Activated T-cell treated with anti-CD3 and anti-CD28 coated beads, Interleukin-2, amount 50 U/mL, for 4 hours (primary cell): ENCODE data around the gene BNIP2. TPM values are rescaled to one million over a fixed set of nuclear protein-coding genes. Genes with fewer than 3 reads are reported as not detected.
A peak's percentile ranks its signal among the peaks of the same experiment; 100 is the strongest.
"Not testable (repeated sequence)": the region's sequence is repeated elsewhere in the genome, so short reads cannot be mapped to it uniquely, and the experiment has no call there.

Experiments used
- ATAC-seq, 2 donors: fragments of 200-7000 bp; cut with Tn5 transposase; one replicate each; pipeline ENCODE4 v1.10.0; 2021
- DNase-seq: peaks from one replicate; pipeline ENCODE4 v3.0.0-alpha.2; 2020
- H3K27me3 Mint-ChIP-seq: one replicate; pipeline ENCODE4 v1.8.0; 2021; ENCODE audit warnings: low read depth, mixed read lengths
- H3K36me3 Mint-ChIP-seq: one replicate; pipeline ENCODE4 v1.8.0; 2022; ENCODE audit warnings: mixed read lengths; ENCODE audit not compliant: insufficient read depth
- H3K4me1 Mint-ChIP-seq: one replicate; pipeline ENCODE4 v1.8.0; 2021; ENCODE audit warnings: low read depth, mixed read lengths
- H3K4me3 Mint-ChIP-seq: one replicate; pipeline ENCODE4 v1.8.0; 2021; ENCODE audit warnings: mild to moderate bottlenecking, moderate library complexity, mixed read lengths
- H3K9me3 Mint-ChIP-seq: one replicate; pipeline ENCODE4 v1.8.0; 2021; ENCODE audit warnings: mixed read lengths
- total RNA-seq, 3 donors: library from RNA; stranded (reverse); gene quantifications; one replicate each; pipeline ENCODE4 v1.2.1, GENCODE V29; 2021

The BNIP2 gene
- total RNA-seq, 3 donors from 2014 or later, result 55.6 to 66.3 (median 56.3) TPM

DNA sequence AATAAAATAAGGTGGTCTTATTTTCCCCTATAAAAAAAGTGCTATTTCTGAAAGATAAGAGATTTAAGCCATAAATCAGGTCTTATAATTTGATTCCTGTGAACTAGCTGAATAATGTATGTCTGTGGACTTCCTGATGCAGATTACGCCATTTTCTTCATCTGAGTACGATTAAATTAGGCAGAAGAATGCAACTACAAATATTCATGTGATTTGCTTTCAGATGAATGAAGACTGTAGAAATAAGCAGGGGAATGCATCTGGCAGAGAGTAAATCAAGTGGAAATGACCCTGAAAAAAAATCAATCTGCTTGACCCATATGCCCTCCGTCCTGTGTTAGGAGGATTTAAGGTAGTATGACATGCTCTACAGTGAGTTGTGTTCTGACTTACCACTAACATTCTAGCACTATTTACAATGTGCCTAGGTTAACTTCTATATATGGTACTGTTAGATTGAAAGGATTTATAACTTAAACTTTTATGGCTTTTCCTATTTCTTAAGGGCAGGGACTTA lies 14.7 kb downstream of the BNIP2 start:
- Mint-ChIP-seq H3K9me3 (no peaks in the 10 kb centered on the region), H3K36me3 (peaks cover 38% of the 10 kb centered on the region), H3K4me3 (no peak overlapping the region), H3K4me1 (peaks cover 4% of the 10 kb centered on the region), H3K27me3 (no peaks in the 10 kb centered on the region)
- no peak for DNase-seq
- ATAC-seq, result no peak

DNA sequence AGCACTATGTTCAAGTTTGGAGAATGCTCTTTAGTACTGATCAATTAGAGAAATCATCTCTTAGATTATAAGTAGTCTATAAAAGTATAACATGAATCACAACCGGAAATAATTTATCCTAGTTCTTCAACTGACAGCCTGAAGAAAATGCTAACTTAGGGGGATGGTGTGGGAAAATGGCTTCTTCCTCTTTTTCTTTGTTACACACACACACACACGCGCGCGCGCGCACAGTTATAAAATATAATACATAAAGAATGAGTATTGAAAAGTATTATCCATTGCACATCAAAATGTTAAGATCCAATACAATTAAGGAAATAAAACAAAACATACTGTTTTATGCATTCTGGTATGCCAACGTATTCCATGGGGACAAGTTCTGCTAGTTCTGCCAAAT lies 20.6 kb downstream of the BNIP2 start:
- ATAC-seq, result no peak
- Mint-ChIP-seq H3K4me1 (no peaks in the 10 kb centered on the region), H3K4me3 (no peak overlapping the region), H3K27me3 (no peaks in the 10 kb centered on the region), H3K36me3 (peaks cover 28% of the 10 kb centered on the region), H3K9me3 (no peaks in the 10 kb centered on the region)
- DNase-seq, result no peak

- H3K36me3 Mint-ChIP-seq, result peaks cover 18% of the 10 kb centered on the region
- no peaks in the 10 kb centered on the region for H3K9me3 Mint-ChIP-seq
- DNase-seq (no peak), ATAC-seq (no peak)
- no peak overlapping the region for H3K4me3 Mint-ChIP-seq
- H3K4me1 Mint-ChIP-seq, result peaks cover 6% of the 10 kb centered on the region
- H3K27me3 Mint-ChIP-seq, result no peaks in the 10 kb centered on the region
Observed at GRCh38 chr15:59662260-59662659, 26.9 kb downstream of the BNIP2 start.

DNA sequence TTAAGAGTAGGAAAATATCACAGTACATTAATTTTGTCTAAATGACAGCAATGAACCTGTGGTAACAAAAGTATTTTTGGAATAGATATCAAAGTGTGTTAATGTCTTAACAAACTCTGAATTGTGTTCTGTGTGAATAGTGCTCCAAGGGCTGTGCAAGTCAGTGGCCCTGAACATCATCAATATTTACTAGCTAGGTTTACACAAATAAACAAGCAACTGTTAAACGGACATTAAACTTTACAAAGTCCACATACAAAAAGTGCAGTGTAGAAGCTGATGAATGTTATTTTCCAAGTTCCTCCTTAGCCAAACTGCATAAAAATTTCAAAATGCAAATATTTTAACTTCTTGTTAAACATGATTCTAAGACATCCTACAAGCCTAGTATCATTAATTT lies 29.8 kb downstream of the BNIP2 start:
- Mint-ChIP-seq H3K27me3 (no peaks in the 10 kb centered on the region), H3K36me3 (peaks cover 14% of the 10 kb centered on the region), H3K9me3 (no peaks in the 10 kb centered on the region), H3K4me3 (no peak overlapping the region), H3K4me1 (peaks cover 6% of the 10 kb centered on the region)
- ATAC-seq (no peak), DNase-seq (no peak)

DNA sequence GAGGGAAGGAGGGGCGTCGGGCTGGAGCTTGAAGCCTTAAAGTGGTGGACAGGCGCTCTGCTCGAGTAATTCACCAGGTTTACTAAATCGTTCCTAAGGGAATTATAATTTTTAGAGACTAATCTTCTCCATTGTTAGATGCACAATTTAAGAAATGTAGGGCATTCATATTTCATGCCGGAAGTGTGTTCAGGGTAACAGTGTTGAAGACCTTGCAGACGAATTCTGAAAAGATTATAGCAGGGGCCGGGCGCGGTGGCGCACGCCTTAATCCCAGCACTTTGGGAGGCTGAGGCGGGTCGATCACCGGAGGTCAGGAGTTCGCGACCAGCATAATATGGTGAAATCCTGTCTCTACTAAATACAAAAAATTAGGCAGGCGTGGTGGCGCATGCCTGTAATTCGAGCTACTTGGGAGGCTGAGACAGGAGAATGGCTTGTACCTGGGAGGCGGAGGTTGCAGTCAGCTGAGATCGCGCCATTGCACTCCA lies 31.4 kb downstream of the BNIP2 start:
- Mint-ChIP-seq H3K36me3 (peaks cover 12% of the 10 kb centered on the region), H3K27me3 (no peaks in the 10 kb centered on the region), H3K4me1 (peaks cover 10% of the 10 kb centered on the region), H3K9me3 (no peaks in the 10 kb centered on the region), H3K4me3 (no peak overlapping the region)
- peak in 1 of 2 donors; percentile 23 for ATAC-seq
- no peak for DNase-seq

DNA sequence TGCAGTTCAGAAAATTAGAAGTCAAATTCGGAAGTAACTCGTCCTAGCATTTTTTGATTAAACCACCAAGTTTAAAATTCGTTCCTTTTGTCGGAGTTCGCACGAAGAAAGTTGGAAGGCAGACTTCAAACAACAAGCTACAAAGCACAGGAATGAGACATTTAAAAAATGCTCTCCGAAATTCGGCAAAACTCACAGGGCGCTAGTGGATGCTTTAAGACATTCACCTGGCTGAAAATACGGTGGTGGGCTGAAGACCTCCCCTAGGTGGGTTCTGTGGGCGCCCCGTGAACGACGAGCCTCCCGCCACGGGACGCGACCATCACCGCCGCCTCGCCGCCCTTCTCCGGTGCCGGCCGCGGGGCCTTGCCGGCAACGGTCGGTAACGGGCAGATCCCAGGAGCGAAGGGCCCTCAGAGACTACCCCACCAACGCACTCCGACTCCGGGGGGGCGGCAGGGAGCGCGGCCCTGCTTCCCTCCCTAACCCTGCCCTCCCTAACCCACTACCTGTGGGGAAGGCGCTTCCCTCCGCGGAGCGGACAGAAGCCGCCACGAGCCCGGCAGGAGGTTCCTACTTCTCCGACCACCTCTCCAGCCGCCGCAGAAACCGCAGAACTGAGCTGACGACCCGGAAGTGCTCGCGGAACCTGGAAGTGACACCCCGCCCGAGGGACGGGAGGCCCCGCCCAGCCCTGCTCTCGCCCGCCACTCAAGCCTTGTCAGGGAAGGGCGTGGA lies 32.1 kb downstream of the BNIP2 start, which contains the start of gene GTF2A2:
TSS of gene GTF2A2 (minus strand) at position 619 of the 738 bp plus-strand sequence. CDS start 5,238 bp downstream, outside the sequence.
- DNase-seq (peak; percentile 85), ATAC-seq (peak; percentile 100)
- Mint-ChIP-seq H3K4me1 (peaks cover 13% of the 10 kb centered on the region), H3K9me3 (no peaks in the 10 kb centered on the region), H3K36me3 (peaks cover 15% of the 10 kb centered on the region), H3K4me3 (peak within 1 kb of the TSS; percentile 14), H3K27me3 (no peaks in the 10 kb centered on the region)

DNA sequence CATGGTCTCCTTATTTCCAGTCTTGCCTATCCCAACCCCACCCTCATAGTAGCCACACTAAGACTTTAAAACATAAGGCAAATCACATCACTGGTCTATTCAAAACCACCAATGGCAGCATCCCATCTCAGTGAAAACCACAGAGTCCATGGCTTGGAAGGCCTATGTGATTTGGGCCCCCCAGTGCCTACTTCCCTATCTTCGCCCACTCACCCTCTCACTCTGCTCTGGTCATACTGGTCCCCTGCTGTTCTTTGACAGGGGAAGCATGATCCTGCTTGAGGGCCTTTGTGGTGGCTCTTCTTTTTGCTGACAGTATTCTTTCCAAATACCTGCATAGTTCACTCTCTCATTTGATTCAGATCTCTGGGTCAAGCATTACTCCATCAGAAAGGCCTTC lies 35.1 kb downstream of the BNIP2 start:
- H3K36me3 Mint-ChIP-seq, result peaks cover 22% of the 10 kb centered on the region
- H3K4me3 Mint-ChIP-seq, result no peak overlapping the region

GRCh38 chr15:59649603-59650002 lies 39.5 kb downstream of the BNIP2 start:
- no peak for ATAC-seq
- H3K4me1 Mint-ChIP-seq, result peaks cover 13% of the 10 kb centered on the region
- DNase-seq, result no peak
- H3K27me3 Mint-ChIP-seq, result no peaks in the 10 kb centered on the region
- H3K4me3 Mint-ChIP-seq, result no peak overlapping the region
- no peaks in the 10 kb centered on the region for H3K9me3 Mint-ChIP-seq
- H3K36me3 Mint-ChIP-seq, result peaks cover 30% of the 10 kb centered on the region

More for the DNA sequence above, 35.1 kb downstream of the BNIP2 start:
- no peak for ATAC-seq
- no peaks in the 10 kb centered on the region for H3K27me3 Mint-ChIP-seq
- H3K4me1 Mint-ChIP-seq, result peaks cover 15% of the 10 kb centered on the region
- DNase-seq, result no peak
- no peaks in the 10 kb centered on the region for H3K9me3 Mint-ChIP-seq

- ATAC-seq (no peak), DNase-seq (no peak)
- Mint-ChIP-seq H3K4me3 (no peak overlapping the region), H3K27me3 (no peaks in the 10 kb centered on the region), H3K36me3 (peaks cover 27% of the 10 kb centered on the region), H3K9me3 (no peaks in the 10 kb centered on the region), H3K4me1 (peaks cover 6% of the 10 kb centered on the region)
Observed at GRCh38 chr15:59647085-59647484, 42.0 kb downstream of the BNIP2 start.

GRCh38 chr15:59646277-59646676 lies 42.8 kb downstream of the BNIP2 start:
- Mint-ChIP-seq H3K4me1 (peaks cover 6% of the 10 kb centered on the region), H3K9me3 (no peaks in the 10 kb centered on the region), H3K27me3 (no peaks in the 10 kb centered on the region), H3K36me3 (peaks cover 25% of the 10 kb centered on the region), H3K4me3 (no peak overlapping the region)
- ATAC-seq (no peak), DNase-seq (no peak)

- H3K4me3 Mint-ChIP-seq, H3K9me3 Mint-ChIP-seq, DNase-seq, ATAC-seq, H3K27me3 Mint-ChIP-seq, H3K4me1 Mint-ChIP-seq: not testable (repeated sequence)
- peaks cover 26% of the 10 kb centered on the region for H3K36me3 Mint-ChIP-seq
Observed at GRCh38 chr15:59645812-59646211, 43.3 kb downstream of the BNIP2 start.

- peaks cover 20% of the 10 kb centered on the region for H3K36me3 Mint-ChIP-seq
- H3K4me1 Mint-ChIP-seq, result peaks cover 5% of the 10 kb centered on the region
- ATAC-seq (peak in 1 of 2 donors; percentile 25), DNase-seq (no peak)
- H3K4me3 Mint-ChIP-seq, result no peak overlapping the region
- no peaks in the 10 kb centered on the region for H3K9me3 Mint-ChIP-seq
- H3K27me3 Mint-ChIP-seq, result no peaks in the 10 kb centered on the region
Observed at GRCh38 chr15:59644756-59645155, 44.4 kb downstream of the BNIP2 start.

DNA sequence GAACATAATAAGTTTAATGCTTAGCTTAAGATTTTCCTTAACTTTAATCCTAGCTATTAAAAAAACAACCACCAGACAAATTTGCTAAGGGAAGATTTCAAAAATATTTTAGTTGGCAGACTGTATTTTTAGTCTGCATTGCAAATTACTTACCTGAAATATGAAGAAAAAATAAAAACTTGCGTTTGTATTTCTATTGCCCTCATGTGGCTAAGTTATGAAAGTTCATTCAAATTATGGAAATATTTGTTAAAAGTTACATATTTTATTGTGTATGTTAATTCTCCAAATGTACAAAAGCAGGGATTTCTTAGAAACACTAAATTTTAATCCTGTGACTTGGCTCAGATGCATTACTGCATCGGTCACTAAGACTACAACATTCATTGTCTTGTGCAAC lies 46.8 kb downstream of the BNIP2 start:
- peaks cover 5% of the 10 kb centered on the region for H3K4me1 Mint-ChIP-seq
- no peaks in the 10 kb centered on the region for H3K9me3 Mint-ChIP-seq
- H3K27me3 Mint-ChIP-seq, result no peaks in the 10 kb centered on the region
- H3K36me3 Mint-ChIP-seq, result peaks cover 30% of the 10 kb centered on the region
- ATAC-seq, result no peak
- no peak for DNase-seq
- H3K4me3 Mint-ChIP-seq, result no peak overlapping the region

- not testable (repeated sequence) for H3K9me3 Mint-ChIP-seq, ATAC-seq, H3K4me3 Mint-ChIP-seq, H3K27me3 Mint-ChIP-seq, DNase-seq, H3K4me1 Mint-ChIP-seq
- peaks cover 24% of the 10 kb centered on the region for H3K36me3 Mint-ChIP-seq
Observed at GRCh38 chr15:59637507-59637906, 51.6 kb downstream of the BNIP2 start.

GRCh38 chr15:59636184-59636583 lies 52.9 kb downstream of the BNIP2 start:
- Mint-ChIP-seq H3K4me1 (no peaks in the 10 kb centered on the region), H3K27me3 (no peaks in the 10 kb centered on the region), H3K9me3 (no peaks in the 10 kb centered on the region), H3K4me3 (no peak overlapping the region), H3K36me3 (peaks cover 18% of the 10 kb centered on the region)
- no peak for DNase-seq
- no peak for ATAC-seq
